NT2/D1 (cell line): ENCODE results near the gene TJP1.
"Not testable (repeated sequence)": the region's sequence is repeated elsewhere in the genome, so short reads cannot be mapped to it uniquely, and the experiment has no call there.

Experiments used
- DNase-seq: peaks from one replicate; pipeline ENCODE4 v3.0.0-alpha.2; 2011; ENCODE audit warnings: low read depth, low spot score
- H3K27me3 ChIP-seq: 2 replicates; pipeline ENCODE4 v1.6.0; 2011; ENCODE audit warnings: mild to moderate bottlenecking; ENCODE audit not compliant: insufficient read length, insufficient read depth
- H3K36me3 ChIP-seq: 2 replicates; pipeline ENCODE4 v1.6.1; 2011; ENCODE audit warnings: mild to moderate bottlenecking, low read length, mixed read lengths; ENCODE audit not compliant: insufficient read depth, insufficient read length
- H3K4me1 ChIP-seq: 2 replicates; pipeline ENCODE4 v1.5.1; 2011; ENCODE audit not compliant: insufficient read depth, insufficient read length
- H3K4me3 ChIP-seq: 2 replicates; pipeline ENCODE4 v1.5.1; 2011; ENCODE audit warnings: low read depth; ENCODE audit not compliant: insufficient read length
- H3K9ac ChIP-seq: 2 replicates; pipeline ENCODE4 v1.6.0; 2011; ENCODE audit warnings: low read depth; ENCODE audit not compliant: insufficient read length
- H3K9me3 ChIP-seq: 2 replicates; pipeline ENCODE4 v1.5.1; 2011; ENCODE audit warnings: mild to moderate bottlenecking, low read length; ENCODE audit not compliant: insufficient read depth
- SUZ12 ChIP-seq: IDR thresholded peaks from 2 replicates; pipeline ENCODE4 v1.6.1; 2011; ENCODE audit not compliant: insufficient read length, insufficient read depth; ENCODE audit errors: extremely low read depth
- YY1 ChIP-seq: IDR thresholded peaks from 2 replicates; pipeline ENCODE4 v1.6.1; 2011; ENCODE audit not compliant: insufficient read length, insufficient read depth
- ZNF274 ChIP-seq: IDR thresholded peaks from 2 replicates; pipeline ENCODE4 v1.6.1; 2011; ENCODE audit warnings: mild to moderate bottlenecking, low read depth, low read length

The TJP1 gene

GRCh38 chr15:29785136-29785535 lies 37.1 kb downstream of the TJP1 start:
- Histone ChIP-seq H3K9me3 (peaks cover 9% of the 10 kb centered on the region; the same call in 1 of the 2 replicates), H3K9ac (no peak overlapping the region), H3K36me3 (peaks cover 9% of the 10 kb centered on the region), H3K4me1 (no peaks in the 10 kb centered on the region), H3K4me3 (no peak overlapping the region), H3K27me3 (no peaks in the 10 kb centered on the region)
- no peak for TF ChIP-seq SUZ12
- no peak for TF ChIP-seq ZNF274
- TF ChIP-seq YY1 = no peak
- no peak for DNase-seq

GRCh38 chr15:29784413-29784812 lies 37.9 kb downstream of the TJP1 start:
- Histone ChIP-seq H3K36me3 (peaks cover 9% of the 10 kb centered on the region), H3K9me3 (peaks cover 10% of the 10 kb centered on the region; the same call in 1 of the 2 replicates), H3K4me3 (no peak overlapping the region), H3K9ac (no peak overlapping the region), H3K4me1 (no peaks in the 10 kb centered on the region), H3K27me3 (no peaks in the 10 kb centered on the region)
- DNase-seq = no peak
- TF ChIP-seq YY1 (no peak), SUZ12 (no peak), ZNF274 (no peak)

DNA sequence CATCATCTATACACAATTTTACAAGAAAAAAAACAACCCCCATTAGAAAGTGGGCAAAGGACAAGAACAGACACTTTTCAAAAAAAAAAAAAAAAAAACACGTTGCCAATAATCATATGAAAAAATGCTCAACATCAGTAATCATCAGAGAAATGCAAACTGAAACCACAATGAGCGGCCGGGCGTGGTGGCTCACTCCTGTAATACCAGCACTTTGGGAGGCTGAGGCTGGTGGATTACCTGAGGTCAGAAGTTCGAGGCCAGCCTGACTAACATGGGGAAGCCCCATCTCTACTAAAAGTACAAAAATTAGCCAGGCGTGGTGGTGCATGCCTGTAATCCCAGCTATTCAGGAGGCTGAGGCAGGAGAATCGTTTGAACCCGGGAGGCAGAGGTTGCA lies 39.5 kb downstream of the TJP1 start:
- not testable (repeated sequence) for H3K9me3 ChIP-seq, H3K4me1 ChIP-seq, H3K9ac ChIP-seq, H3K36me3 ChIP-seq, H3K4me3 ChIP-seq, H3K27me3 ChIP-seq, DNase-seq

- Histone ChIP-seq H3K4me1 (no peaks in the 10 kb centered on the region), H3K9ac (no peak overlapping the region), H3K27me3 (no peaks in the 10 kb centered on the region), H3K4me3 (no peak overlapping the region), H3K36me3 (peaks cover 4% of the 10 kb centered on the region), H3K9me3 (peaks cover 10% of the 10 kb centered on the region; the same call in 1 of the 2 replicates)
- TF ChIP-seq SUZ12 (no peak), ZNF274 (no peak), YY1 (no peak)
- no peak for DNase-seq
These were observed 43.9 kb downstream of the TJP1 start for GRCh38 chr15:29778382-29778781.

DNA sequence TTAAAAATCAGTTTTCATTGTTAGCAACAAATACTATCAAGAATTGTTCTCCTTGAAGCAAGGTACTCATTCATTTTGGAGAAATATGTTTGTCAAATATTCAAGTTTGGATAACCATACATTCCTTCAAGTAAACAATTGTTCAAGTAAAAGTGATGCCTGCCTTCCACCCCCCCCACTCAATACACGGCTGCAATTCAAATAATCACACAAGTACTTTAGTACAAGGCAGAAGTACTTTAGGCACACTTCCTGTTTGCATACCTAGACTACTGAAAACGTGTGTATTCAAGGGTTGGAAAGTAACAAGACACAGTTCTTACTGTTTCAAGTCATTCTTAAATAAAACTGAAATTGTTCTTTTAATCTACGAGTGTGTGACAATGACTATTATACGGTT lies 45.4 kb downstream of the TJP1 start:
- Histone ChIP-seq H3K36me3 (peaks cover 9% of the 10 kb centered on the region), H3K9me3 (peaks cover 10% of the 10 kb centered on the region; the same call in 1 of the 2 replicates), H3K27me3 (no peaks in the 10 kb centered on the region), H3K4me1 (no peaks in the 10 kb centered on the region), H3K9ac (no peak overlapping the region), H3K4me3 (no peak overlapping the region)
- DNase-seq = no peak
- TF ChIP-seq YY1 (no peak), ZNF274 (no peak), SUZ12 (no peak)

- Histone ChIP-seq H3K36me3 (peaks cover 14% of the 10 kb centered on the region), H3K4me3 (no peak overlapping the region), H3K9ac (no peak overlapping the region), H3K27me3 (no peaks in the 10 kb centered on the region), H3K4me1 (no peaks in the 10 kb centered on the region), H3K9me3 (no peaks in the 10 kb centered on the region)
- DNase-seq = no peak
- TF ChIP-seq SUZ12 (no peak), ZNF274 (no peak), YY1 (no peak)
These were observed 47.4 kb downstream of the TJP1 start for GRCh38 chr15:29774900-29775299.

DNA sequence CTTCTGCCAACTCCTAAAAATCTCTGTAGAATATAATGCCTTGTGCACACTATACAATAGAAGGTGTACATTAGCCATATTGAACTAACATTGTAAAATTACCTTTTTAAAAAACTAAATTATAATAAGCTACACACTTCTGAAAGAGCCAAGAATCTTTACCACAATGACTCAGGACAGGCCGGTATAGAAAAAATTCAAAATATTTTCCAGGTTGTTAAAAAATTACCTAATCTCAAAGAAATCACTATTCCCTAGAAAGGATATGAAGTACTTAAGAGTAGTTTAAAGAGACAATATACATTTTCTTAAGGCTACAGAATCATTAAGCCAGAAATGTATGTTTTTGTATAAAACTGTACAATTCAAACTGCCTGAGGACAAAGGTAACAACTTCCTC lies 48.5 kb downstream of the TJP1 start:
- Histone ChIP-seq H3K4me3 (no peak overlapping the region), H3K9ac (no peak overlapping the region), H3K4me1 (no peaks in the 10 kb centered on the region), H3K36me3 (peaks cover 23% of the 10 kb centered on the region), H3K9me3 (no peaks in the 10 kb centered on the region), H3K27me3 (no peaks in the 10 kb centered on the region)
- DNase-seq = no peak
- TF ChIP-seq YY1 = no peak
- no peak for TF ChIP-seq ZNF274
- no peak for TF ChIP-seq SUZ12

DNA sequence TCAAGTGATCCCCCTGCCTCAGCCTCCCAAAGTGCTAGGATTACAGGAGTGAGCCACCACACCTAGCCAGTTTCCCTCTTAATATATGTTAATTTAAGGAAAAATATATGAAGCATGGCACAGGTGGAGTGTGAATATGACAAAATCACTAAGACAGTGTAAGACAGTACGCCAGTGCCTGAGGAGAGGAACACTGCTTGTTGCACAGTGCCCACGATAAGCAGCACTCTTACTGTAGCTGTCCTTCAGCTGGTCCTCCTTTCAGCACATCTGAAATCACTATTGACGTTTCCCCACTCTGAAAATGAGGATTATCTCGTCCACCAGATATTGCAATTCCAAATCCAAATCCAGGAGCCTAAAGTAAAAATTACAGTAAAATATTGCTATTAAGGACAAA lies 49.3 kb downstream of the TJP1 start:
- H3K9me3 ChIP-seq = no peaks in the 10 kb centered on the region
- H3K36me3 ChIP-seq = peaks cover 31% of the 10 kb centered on the region
- no peak overlapping the region for H3K4me3 ChIP-seq
- H3K27me3 ChIP-seq = no peaks in the 10 kb centered on the region
- H3K4me1 ChIP-seq = no peaks in the 10 kb centered on the region
- TF ChIP-seq YY1 = no peak
- no peak for TF ChIP-seq SUZ12
- no peak for TF ChIP-seq ZNF274
- H3K9ac ChIP-seq = no peak overlapping the region
- DNase-seq = no peak
